HepG2 (cell line): Measurements from ENCODE around the gene CD9. TPM values are rescaled to one million over a fixed set of nuclear protein-coding genes. Genes with fewer than 3 reads are reported as not detected.

Experiments used
- ATAC-seq: fragments of 200-7000 bp; cut with Tn5 transposase; 3 replicates; pipeline ENCODE4 v1.9.1; 2020; ENCODE audit warnings: mild to moderate bottlenecking, moderate library complexity
- BruUV-seq: library from RNA; stranded (reverse); fragments of 400-500 nt; replicated peaks from 2 replicates; lab custom pipeline; 2021; lab: Mats Ljungman, UMichigan
- CTCF ChIA-PET: fragments of 300-600 bp; formaldehyde crosslinking; extraction: SDS; loops from one replicate; lab custom pipeline; 2021; ENCODE audit warnings: low total read pairs, inconsistent platforms, low intra/inter-chr PET ratio; lab: Yijun Ruan, JAX
- POLR2A ChIA-PET: fragments of 350-600 bp; sonication (Branson Sonifier 250); formaldehyde crosslinking; loops from one replicate; lab custom pipeline; 2020; ENCODE audit warnings: antibody characterized with exemption, inconsistent platforms; lab: Yijun Ruan, JAX
- DNase-seq: peaks from one replicate; pipeline ENCODE4 v3.0.0-alpha.2; 2015; ENCODE audit warnings: low spot score
- FAIRE-seq: peaks from 3 replicates; lab custom pipeline; 2011; peaks lifted over from hg19 to GRCh38; lab: Jason Lieb, UNC
- H2AFZ ChIP-seq: one replicate; pipeline ENCODE4 v1.6.1; 2011; ENCODE audit warnings: low read length, inconsistent platforms
- H3K27ac ChIP-seq: fragments of 300-600 bp; 3 replicates; pipeline ENCODE4 v1.8.0; 2011; ENCODE audit warnings: mixed run types, mild to moderate bottlenecking, mixed read lengths, low read length, inconsistent platforms; ENCODE audit not compliant: insufficient read depth; ENCODE audit errors: extremely low read length
- H3K27me3 ChIP-seq, 2 experiments: fragments of 200-600 bp in 1 of 2; 2 replicates in 1 of 2; 3 replicates in 1 of 2; pipeline versions ENCODE4 v1.6.0 to v1.8.0; 2011; ENCODE audit warnings: low read length in 2 of 2, mild to moderate bottlenecking in 2 of 2, moderate library complexity in 2 of 2, inconsistent platforms in 1 of 2; ENCODE audit not compliant: insufficient read depth in 2 of 2, control insufficient read depth in 1 of 2
- H3K36me3 ChIP-seq, 2 experiments: fragments of 200-600 bp in 1 of 2; replicated peaks in 1 of 2; 2 replicates in 1 of 2; 3 replicates in 1 of 2; pipeline versions ENCODE4 v1.5.1 to v1.8.0; 2011; ENCODE audit warnings: low read length in 2 of 2, inconsistent platforms in 1 of 2; ENCODE audit not compliant: insufficient read depth in 2 of 2, control insufficient read depth in 1 of 2
- H3K4me1 ChIP-seq: 2 replicates; pipeline ENCODE4 v1.5.1; 2012; ENCODE audit warnings: low read length, inconsistent platforms; ENCODE audit not compliant: insufficient read depth
- H3K4me2 ChIP-seq: 2 replicates; pipeline ENCODE4 v1.6.0; 2011; ENCODE audit warnings: low read depth, low read length, inconsistent platforms
- H3K4me3 ChIP-seq, 3 experiments: fragments of 200-600 bp in 1 of 3; sonication (generic), shearing (Covaris generic) in 1 of 3; replicated peaks in 1 of 3; 2 replicates each; pipeline ENCODE4 v1.5.1; 2011 to 2016; ENCODE audit warnings: low read length in 3 of 3, inconsistent platforms in 2 of 3, low read depth in 2 of 3, mild to moderate bottlenecking in 2 of 3, control low read depth in 1 of 3, mixed read lengths in 1 of 3; ENCODE audit not compliant: insufficient read depth in 1 of 3
- H3K79me2 ChIP-seq: one replicate; pipeline ENCODE4 v1.6.1; 2011; ENCODE audit warnings: low read length, inconsistent platforms; ENCODE audit not compliant: insufficient read depth
- H3K9ac ChIP-seq: 2 replicates; pipeline ENCODE4 v1.6.0; 2011; ENCODE audit warnings: mild to moderate bottlenecking, low read depth, low read length, inconsistent platforms; ENCODE audit not compliant: insufficient read depth
- H3K9me3 ChIP-seq: 2 replicates; pipeline ENCODE4 v1.5.1; 2012; ENCODE audit warnings: mild to moderate bottlenecking, low read length
- H4K20me1 ChIP-seq: 2 replicates; pipeline ENCODE4 v1.6.0; 2011; ENCODE audit warnings: inconsistent platforms, mild to moderate bottlenecking, low read length, moderate library complexity; ENCODE audit not compliant: insufficient read depth
- GTF2F1 ChIP-seq: fragments of 150-350 bp; IDR thresholded peaks from 2 replicates; pipeline ENCODE4 v1.6.1; 2014; ENCODE audit warnings: low read length
- ISL2 ChIP-seq: sonication (generic); formaldehyde crosslinking; IDR thresholded peaks from 2 replicates; pipeline ENCODE4 v1.5.0; 2020; ENCODE audit warnings: missing genetic modification reagents
- NFIB ChIP-seq: sonication (generic); formaldehyde crosslinking; IDR thresholded peaks from 2 replicates; pipeline ENCODE4 v1.9.0; 2021; ENCODE audit warnings: missing genetic modification reagents, mild to moderate bottlenecking, borderline replicate concordance
- NR2F6 ChIP-seq, 2 experiments: IDR thresholded peaks; 2 replicates each; pipeline ENCODE4 v1.6.1; 2016; ENCODE audit warnings: antibody characterized with exemption in 1 of 2, mild to moderate bottlenecking in 1 of 2
- NRL ChIP-seq: sonication (generic); formaldehyde crosslinking; IDR thresholded peaks from 2 replicates; pipeline ENCODE4 v1.5.0; 2020; ENCODE audit warnings: missing genetic modification reagents, mild to moderate bottlenecking, moderate library complexity, borderline replicate concordance
- PRMT3 ChIP-seq: sonication (generic); formaldehyde crosslinking; IDR thresholded peaks from 2 replicates; pipeline ENCODE4 v1.8.1; 2022; ENCODE audit warnings: low read depth, mild to moderate bottlenecking, moderate library complexity, missing genetic modification reagents, borderline replicate concordance
- RERE ChIP-seq: IDR thresholded peaks from 2 replicates; pipeline ENCODE4 v1.6.1; 2016; ENCODE audit warnings: low read depth, missing genetic modification reagents, missing compliant biosample characterization
- RFX3 ChIP-seq: IDR thresholded peaks from 2 replicates; pipeline ENCODE4 v1.6.1; 2016; ENCODE audit warnings: missing biosample characterization, missing genetic modification reagents
- STAG1 ChIP-seq: sonication (generic); formaldehyde crosslinking; IDR thresholded peaks from 2 replicates; pipeline ENCODE4 v1.4.0; 2020; ENCODE audit warnings: missing genetic modification reagents
- THAP7 ChIP-seq: sonication (generic); formaldehyde crosslinking; IDR thresholded peaks from 2 replicates; pipeline ENCODE4 v1.8.1; 2023; ENCODE audit warnings: mild to moderate bottlenecking, missing genetic modification reagents
- ZFP82 ChIP-seq: sonication (generic); formaldehyde crosslinking; IDR thresholded peaks from 2 replicates; pipeline ENCODE4 v1.5.1; 2020; ENCODE audit warnings: mild to moderate bottlenecking, missing genetic modification reagents, borderline replicate concordance
- ZKSCAN5 ChIP-seq: sonication (generic); formaldehyde crosslinking; IDR thresholded peaks from 2 replicates; pipeline ENCODE4 v1.5.1; 2020; ENCODE audit warnings: mild to moderate bottlenecking, missing genetic modification reagents
- ZNF30 ChIP-seq: sonication (generic); formaldehyde crosslinking; IDR thresholded peaks from 2 replicates; pipeline ENCODE4 v1.5.0; 2020; ENCODE audit warnings: mild to moderate bottlenecking, missing genetic modification reagents
- ZNF354B ChIP-seq: sonication (generic); formaldehyde crosslinking; IDR thresholded peaks from 2 replicates; pipeline ENCODE4 v1.8.0; 2022; ENCODE audit warnings: mild to moderate bottlenecking, missing genetic modification reagents
- ZNF546 ChIP-seq: sonication (generic); formaldehyde crosslinking; conservative IDR thresholded peaks from 2 replicates; pipeline ENCODE4 v1.8.1; 2023; ENCODE audit warnings: mild to moderate bottlenecking, missing genetic modification reagents
- WGBS: methylation state at CpG from one replicate; pipeline ENCODE4 v1.1.6; 2017; ENCODE audit warnings: low lambda C conversion rate; 5-methylcytosine and 5-hydroxymethylcytosine counted together
- in situ Hi-C: cut with HindIII; loops from 2 replicates; pipeline ENCODE4 v1.10.0; 2017; ENCODE audit warnings: low pct_unique_long_range_greater_than_20kb; ENCODE audit not compliant: extremely low pct_ligation_motif_present
- intact Hi-C: fragments of 100-400 bp; cut with micrococcal nuclease; formaldehyde crosslinking; loops from one replicate; pipeline ENCODE4 v1.10.0; 2022; ENCODE audit not compliant: unreplicated experiment
- polyA plus RNA-seq, 8 experiments: library from polyadenylated mRNA; depleted of rRNA in 3 of 8; stranded (reverse) in 7 of 8; unstranded in 1 of 8; fragments of >200 nt; fragmentation: Illumina TruSeq in 4 of 8; extraction: Trizol in 4 of 8; gene quantifications; 2 replicates each; pipeline versions ENCODE4 v1.2.1 to v1.2.3, GENCODE V29; 2011 to 2016; ENCODE audit warnings: low read depth in 4 of 8, missing spikeins in 1 of 8, mixed read lengths in 1 of 8; ENCODE audit not compliant: insufficient read depth in 1 of 8
- total RNA-seq, 5 experiments: library from RNA; depleted of rRNA; stranded (reverse); fragments of >200 nt; fragmentation: Illumina TruSeq; extraction: Trizol; gene quantifications; 2 replicates each; pipeline ENCODE4 v1.2.3, GENCODE V29; 2016; ENCODE audit warnings: low read depth in 1 of 5
- TF ChIP-seq, protein P1 (sequence below): sonication (generic); formaldehyde crosslinking; IDR thresholded peaks from 2 replicates; pipeline ENCODE4 v1.4.0; 2020; ENCODE audit warnings: low read depth, mild to moderate bottlenecking, missing genetic modification reagents
- TF ChIP-seq, protein P2 (sequence below): IDR thresholded peaks from 2 replicates; pipeline ENCODE4 v1.6.1; 2016; ENCODE audit warnings: missing genetic modification reagents, missing compliant biosample characterization

The CD9 gene
- total and polyA plus RNA-seq, 2 of the 13 experiments (the other 11 are each of a cell fraction or from before 2014, with no cell fraction given): 5.8 to 38.3 TPM

DNA sequence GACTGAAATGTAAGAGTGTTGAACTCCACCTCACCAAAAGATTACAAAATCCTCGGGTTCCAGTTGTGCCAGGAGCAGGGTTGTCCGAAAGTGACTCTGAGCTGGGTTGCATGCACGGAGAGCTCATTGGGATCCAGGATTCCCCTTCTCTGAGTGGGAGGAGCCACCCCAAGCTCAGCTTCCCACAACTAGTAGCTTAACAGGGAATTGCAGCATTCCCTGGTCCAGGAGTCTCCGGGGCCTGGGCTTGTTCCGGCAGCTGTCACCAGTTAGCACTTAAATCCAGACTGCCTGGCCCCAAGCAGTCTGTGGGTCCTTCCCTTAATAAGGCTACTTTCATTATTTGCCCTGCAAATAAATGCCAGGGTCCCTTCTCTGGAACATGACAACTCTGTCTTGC is 50.1 kb downstream of the CD9 start:
- POLR2A ChIA-PET: interaction anchor here (1.1 to 1.2 kb wide), 2 partner anchors 23 to 29 kb away, joined by 3 to 4 read pairs; no protein-coding TSS in a partner anchor
- Histone ChIP-seq H3K27ac (no peak overlapping the region), H3K4me3 (no peak overlapping the region), H2AFZ (no peak overlapping the region), H4K20me1 (no peaks in the 10 kb centered on the region), H3K9ac (no peak overlapping the region)
- in situ Hi-C loops: no loop called here
- BruUV-seq: no TSS peak
- no peak; the same call in 2 of the 3 replicates for ATAC-seq
- TF ChIP-seq STAG1 (CRISPR knock-in tag): no peak
- TF ChIP-seq, protein P1, sequence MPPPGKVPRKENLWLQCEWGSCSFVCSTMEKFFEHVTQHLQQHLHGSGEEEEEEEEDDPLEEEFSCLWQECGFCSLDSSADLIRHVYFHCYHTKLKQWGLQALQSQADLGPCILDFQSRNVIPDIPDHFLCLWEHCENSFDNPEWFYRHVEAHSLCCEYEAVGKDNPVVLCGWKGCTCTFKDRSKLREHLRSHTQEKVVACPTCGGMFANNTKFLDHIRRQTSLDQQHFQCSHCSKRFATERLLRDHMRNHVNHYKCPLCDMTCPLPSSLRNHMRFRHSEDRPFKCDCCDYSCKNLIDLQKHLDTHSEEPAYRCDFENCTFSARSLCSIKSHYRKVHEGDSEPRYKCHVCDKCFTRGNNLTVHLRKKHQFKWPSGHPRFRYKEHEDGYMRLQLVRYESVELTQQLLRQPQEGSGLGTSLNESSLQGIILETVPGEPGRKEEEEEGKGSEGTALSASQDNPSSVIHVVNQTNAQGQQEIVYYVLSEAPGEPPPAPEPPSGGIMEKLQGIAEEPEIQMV: no peak
- no peak for TF ChIP-seq PRMT3 (CRISPR knock-in tag)
- TF ChIP-seq, protein P2, sequence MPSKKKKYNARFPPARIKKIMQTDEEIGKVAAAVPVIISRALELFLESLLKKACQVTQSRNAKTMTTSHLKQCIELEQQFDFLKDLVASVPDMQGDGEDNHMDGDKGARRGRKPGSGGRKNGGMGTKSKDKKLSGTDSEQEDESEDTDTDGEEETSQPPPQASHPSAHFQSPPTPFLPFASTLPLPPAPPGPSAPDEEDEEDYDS (CRISPR knock-in tag): no peak
- TF ChIP-seq ZNF30: no peak
- no peak for TF ChIP-seq GTF2F1
- no peak for TF ChIP-seq NRL (CRISPR knock-in tag)
- TF ChIP-seq NR2F6 (IDR thresholded peaks at IDR 0.05): no peak
- TF ChIP-seq NR2F6 (CRISPR knock-in tag; IDR thresholded peaks at IDR 0.05): no peak
- no peak for TF ChIP-seq ZFP82 (CRISPR knock-in tag)
- no peak for TF ChIP-seq RFX3 (CRISPR knock-in tag)
- TF ChIP-seq ZNF354B: no peak
- TF ChIP-seq RERE: no peak
- no peak for TF ChIP-seq ZKSCAN5 (CRISPR knock-in tag)
- TF ChIP-seq ZNF546: no peak
- TF ChIP-seq NFIB (CRISPR knock-in tag): no peak
- TF ChIP-seq ISL2 (CRISPR knock-in tag): no peak
- no peak for TF ChIP-seq THAP7
- TF ChIP-seq, all 625 proteins: peak for 0
- CTCF ChIA-PET: no interaction called here
- H3K79me2 ChIP-seq: no peaks in the 10 kb centered on the region
- peaks cover 3 to 44% of the 10 kb centered on the region in 2 experiments; a peak in 4 of 5 replicates for H3K27me3 ChIP-seq
- 7% methylated on average over 3 of the region's 5 CpGs for WGBS
- DNase-seq (no peak), FAIRE-seq (no peak)
- intact Hi-C loops: no loop called here
- H3K4me2 ChIP-seq: no peak overlapping the region
- H3K9me3 ChIP-seq: no peaks in the 10 kb centered on the region
- H3K4me1 ChIP-seq: no peaks in the 10 kb centered on the region
- no peaks in the 10 kb centered on the region for H3K36me3 ChIP-seq
